Measurements from ENCODE around the gene SBF2. TPM values are rescaled to one million over a fixed set of nuclear protein-coding genes. Genes with fewer than 3 reads are reported as not detected.

SBF2 gene
- total and polyA plus RNA-seq, 2 of the 13 experiments (the other 11 are each of a cell fraction or from before 2014, with no cell fraction given) = 24.0 to 45.8 TPM

- no peak overlapping the region for H3K27ac ChIP-seq (ENCODE audit: extremely low read length, insufficient read depth, low read length)
- POLR2A ChIA-PET = no interaction called here
- no peak overlapping the region for H3K4me3 ChIP-seq (replicated peaks in 1 of 3; ENCODE audit: insufficient read depth in 1 of 3, low read depth in 2 of 3, low read length in 3 of 3)
- in situ Hi-C loops (cut with HindIII; ENCODE audit: extremely low pct_ligation_motif_present, low pct_unique_long_range_greater_than_20kb) = no loop called here
- peaks cover 3% of the 10 kb centered on the region in 2 experiments; a peak in 3 of 5 replicates for H3K36me3 ChIP-seq (replicated peaks in 1 of 2; ENCODE audit: control insufficient read depth in 1 of 2, insufficient read depth in 2 of 2, low read length in 2 of 2)
- no TSS peak for BruUV-seq (replicated peaks)
- intact Hi-C loops (cut with micrococcal nuclease; ENCODE audit: unreplicated experiment) = no loop called here
- no peak for TF ChIP-seq ZNF235 (CRISPR knock-in tag; IDR thresholded peaks at IDR 0.05; ENCODE audit: borderline replicate concordance)
- no peak for TF ChIP-seq PAX8 (CRISPR knock-in tag; IDR thresholded peaks at IDR 0.05; ENCODE audit: borderline replicate concordance)
- TF ChIP-seq EEA1 (CRISPR knock-in tag; IDR thresholded peaks at IDR 0.05; ENCODE audit: borderline replicate concordance) = no peak
- no peak for TF ChIP-seq NAIF1 (CRISPR knock-in tag; IDR thresholded peaks at IDR 0.05; ENCODE audit: borderline replicate concordance)
- no peak for TF ChIP-seq ZNF883 (CRISPR knock-in tag; IDR thresholded peaks at IDR 0.05; ENCODE audit: not compliant biosample characterization)
- no peak for TF ChIP-seq CBX2 (IDR thresholded peaks at IDR 0.05; ENCODE audit: low read depth, low read length)
- no peak for TF ChIP-seq CBX2 (CRISPR knock-in tag; IDR thresholded peaks at IDR 0.05; ENCODE audit: low read depth)
- CTCF ChIA-PET (ENCODE audit: low intra/inter-chr PET ratio, low total read pairs) = no interaction called here
- no peaks in the 10 kb centered on the region for H3K9me3 ChIP-seq (ENCODE audit: low read length)
- ATAC-seq (no peak), FAIRE-seq (no peak), DNase-seq (ENCODE audit: low spot score) (no peak)
- no peak overlapping the region for H2AFZ ChIP-seq (ENCODE audit: low read length)
- 95% methylated on average over 2 of the region's 2 CpGs for WGBS (ENCODE audit: low lambda C conversion rate)
- H4K20me1 ChIP-seq (ENCODE audit: insufficient read depth, low read length) = no peaks in the 10 kb centered on the region
- H3K79me2 ChIP-seq (ENCODE audit: insufficient read depth, low read length) = no peaks in the 10 kb centered on the region
- H3K9ac ChIP-seq (ENCODE audit: insufficient read depth, low read depth, low read length) = no peak overlapping the region
- no peak overlapping the region for H3K4me2 ChIP-seq (ENCODE audit: low read depth, low read length)
- H3K27me3 ChIP-seq (ENCODE audit: control insufficient read depth in 1 of 2, insufficient read depth in 2 of 2, low read length in 2 of 2) = no peaks in the 10 kb centered on the region
- peaks cover 3% of the 10 kb centered on the region for H3K4me1 ChIP-seq (ENCODE audit: insufficient read depth, low read length)
Observed at GRCh38 chr11:9956483-9956882, 337.5 kb downstream of the SBF2 start.

GRCh38 chr11:9955391-9955790, 338.6 kb downstream of the SBF2 start:
- ChIA-PET POLR2A (no interaction called here), CTCF (ENCODE audit: low intra/inter-chr PET ratio, low total read pairs) (no interaction called here)
- no peaks in the 10 kb centered on the region for H3K27me3 ChIP-seq (ENCODE audit: control insufficient read depth in 1 of 2, insufficient read depth in 2 of 2, low read length in 2 of 2)
- no peak overlapping the region for H3K4me3 ChIP-seq (replicated peaks in 1 of 3; ENCODE audit: insufficient read depth in 1 of 3, low read depth in 2 of 3, low read length in 3 of 3)
- no TSS peak for BruUV-seq (replicated peaks)
- WGBS (ENCODE audit: low lambda C conversion rate) = 97% methylated on average over 1 of the region's 1 CpG
- H3K9ac ChIP-seq (ENCODE audit: insufficient read depth, low read depth, low read length) = no peak overlapping the region
- no peak overlapping the region for H3K27ac ChIP-seq (ENCODE audit: extremely low read length, insufficient read depth, low read length)
- H2AFZ ChIP-seq (ENCODE audit: low read length) = no peak overlapping the region
- H3K4me1 ChIP-seq (ENCODE audit: insufficient read depth, low read length) = peaks cover 14% of the 10 kb centered on the region
- no peak overlapping the region for H3K4me2 ChIP-seq (ENCODE audit: low read depth, low read length)
- no peak for DNase-seq (ENCODE audit: low spot score)
- H4K20me1 ChIP-seq (ENCODE audit: insufficient read depth, low read length) = no peaks in the 10 kb centered on the region
- FAIRE-seq = no peak
- no peaks in the 10 kb centered on the region for H3K79me2 ChIP-seq (ENCODE audit: insufficient read depth, low read length)
- ATAC-seq = no peak
- intact Hi-C loops (cut with micrococcal nuclease; ENCODE audit: unreplicated experiment) = no loop called here
- in situ Hi-C loops (cut with HindIII; ENCODE audit: extremely low pct_ligation_motif_present, low pct_unique_long_range_greater_than_20kb) = no loop called here
- peaks cover 3% of the 10 kb centered on the region in 2 experiments; a peak in 3 of 5 replicates for H3K36me3 ChIP-seq (replicated peaks in 1 of 2; ENCODE audit: control insufficient read depth in 1 of 2, insufficient read depth in 2 of 2, low read length in 2 of 2)
- H3K9me3 ChIP-seq (ENCODE audit: low read length) = no peaks in the 10 kb centered on the region
- TF ChIP-seq ZNF296 (CRISPR knock-in tag; conservative IDR thresholded peaks at IDR 0.05) = no peak
- TF ChIP-seq AFF4 (CRISPR knock-in tag; IDR thresholded peaks at IDR 0.05) = no peak
- TF ChIP-seq, protein P1, sequence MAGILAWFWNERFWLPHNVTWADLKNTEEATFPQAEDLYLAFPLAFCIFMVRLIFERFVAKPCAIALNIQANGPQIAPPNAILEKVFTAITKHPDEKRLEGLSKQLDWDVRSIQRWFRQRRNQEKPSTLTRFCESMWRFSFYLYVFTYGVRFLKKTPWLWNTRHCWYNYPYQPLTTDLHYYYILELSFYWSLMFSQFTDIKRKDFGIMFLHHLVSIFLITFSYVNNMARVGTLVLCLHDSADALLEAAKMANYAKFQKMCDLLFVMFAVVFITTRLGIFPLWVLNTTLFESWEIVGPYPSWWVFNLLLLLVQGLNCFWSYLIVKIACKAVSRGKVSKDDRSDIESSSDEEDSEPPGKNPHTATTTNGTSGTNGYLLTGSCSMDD (CRISPR knock-in tag; IDR thresholded peaks at IDR 0.05) = no peak
- no peak for TF ChIP-seq RXRB (CRISPR knock-in tag; IDR thresholded peaks at IDR 0.05; ENCODE audit: borderline replicate concordance)
- TF ChIP-seq FOXA1 (IDR thresholded peaks at IDR 0.05) = no peak
- no peak for TF ChIP-seq FOXA1 (CRISPR knock-in tag; IDR thresholded peaks at IDR 0.05)
- TF ChIP-seq, protein P2, sequence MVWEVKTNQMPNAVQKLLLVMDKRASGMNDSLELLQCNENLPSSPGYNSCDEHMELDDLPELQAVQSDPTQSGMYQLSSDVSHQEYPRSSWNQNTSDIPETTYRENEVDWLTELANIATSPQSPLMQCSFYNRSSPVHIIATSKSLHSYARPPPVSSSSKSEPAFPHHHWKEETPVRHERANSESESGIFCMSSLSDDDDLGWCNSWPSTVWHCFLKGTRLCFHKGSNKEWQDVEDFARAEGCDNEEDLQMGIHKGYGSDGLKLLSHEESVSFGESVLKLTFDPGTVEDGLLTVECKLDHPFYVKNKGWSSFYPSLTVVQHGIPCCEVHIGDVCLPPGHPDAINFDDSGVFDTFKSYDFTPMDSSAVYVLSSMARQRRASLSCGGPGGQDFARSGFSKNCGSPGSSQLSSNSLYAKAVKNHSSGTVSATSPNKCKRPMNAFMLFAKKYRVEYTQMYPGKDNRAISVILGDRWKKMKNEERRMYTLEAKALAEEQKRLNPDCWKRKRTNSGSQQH (CRISPR knock-in tag; IDR thresholded peaks at IDR 0.05; ENCODE audit: low read depth) = no peak
